ENCODE measurements around the gene RASD2.
"Not testable (repeated sequence)": the region's sequence is repeated elsewhere in the genome, so short reads cannot be mapped to it uniquely, and the experiment has no call there.

The RASD2 gene, protein sequence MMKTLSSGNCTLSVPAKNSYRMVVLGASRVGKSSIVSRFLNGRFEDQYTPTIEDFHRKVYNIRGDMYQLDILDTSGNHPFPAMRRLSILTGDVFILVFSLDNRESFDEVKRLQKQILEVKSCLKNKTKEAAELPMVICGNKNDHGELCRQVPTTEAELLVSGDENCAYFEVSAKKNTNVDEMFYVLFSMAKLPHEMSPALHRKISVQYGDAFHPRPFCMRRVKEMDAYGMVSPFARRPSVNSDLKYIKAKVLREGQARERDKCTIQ

DNA sequence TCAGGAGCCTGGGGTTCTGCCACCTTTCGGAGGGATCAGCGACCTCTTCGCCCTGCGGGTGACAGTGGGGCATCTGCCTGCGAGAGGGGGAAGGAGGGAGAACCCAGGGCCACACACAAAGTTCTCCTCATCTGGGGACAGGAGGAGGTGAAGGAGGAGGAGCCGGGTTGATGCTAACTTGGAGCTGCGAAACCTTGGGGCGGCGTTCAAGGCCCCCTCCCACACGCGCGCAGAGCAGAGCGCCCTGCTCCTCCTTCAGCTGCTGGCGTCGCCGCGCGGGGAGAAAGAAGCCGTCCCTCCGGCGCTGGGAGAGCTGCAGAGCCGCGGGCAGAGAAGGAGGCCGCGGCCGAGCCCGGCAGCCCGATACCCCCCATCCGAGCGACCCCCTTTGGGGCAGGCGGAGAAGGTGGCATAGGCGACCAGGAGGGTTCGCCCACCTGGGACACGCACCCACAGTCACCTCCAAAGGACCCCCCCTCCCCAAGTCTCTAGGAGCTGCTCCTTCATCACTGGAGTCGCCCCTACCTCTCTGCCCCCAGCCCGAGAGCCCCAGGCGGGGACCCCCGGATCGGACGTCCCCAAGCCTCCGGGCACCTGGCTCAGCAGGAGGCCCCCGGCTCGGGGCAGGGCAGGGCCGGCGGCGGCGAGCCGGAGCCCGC, at the start of gene RASD2:
TSS of gene RASD2 (plus strand) at position 237 of the 659 bp plus-strand sequence. CDS start 5,979 bp downstream, outside the sequence.
- DNase-seq, result no peak

DNA sequence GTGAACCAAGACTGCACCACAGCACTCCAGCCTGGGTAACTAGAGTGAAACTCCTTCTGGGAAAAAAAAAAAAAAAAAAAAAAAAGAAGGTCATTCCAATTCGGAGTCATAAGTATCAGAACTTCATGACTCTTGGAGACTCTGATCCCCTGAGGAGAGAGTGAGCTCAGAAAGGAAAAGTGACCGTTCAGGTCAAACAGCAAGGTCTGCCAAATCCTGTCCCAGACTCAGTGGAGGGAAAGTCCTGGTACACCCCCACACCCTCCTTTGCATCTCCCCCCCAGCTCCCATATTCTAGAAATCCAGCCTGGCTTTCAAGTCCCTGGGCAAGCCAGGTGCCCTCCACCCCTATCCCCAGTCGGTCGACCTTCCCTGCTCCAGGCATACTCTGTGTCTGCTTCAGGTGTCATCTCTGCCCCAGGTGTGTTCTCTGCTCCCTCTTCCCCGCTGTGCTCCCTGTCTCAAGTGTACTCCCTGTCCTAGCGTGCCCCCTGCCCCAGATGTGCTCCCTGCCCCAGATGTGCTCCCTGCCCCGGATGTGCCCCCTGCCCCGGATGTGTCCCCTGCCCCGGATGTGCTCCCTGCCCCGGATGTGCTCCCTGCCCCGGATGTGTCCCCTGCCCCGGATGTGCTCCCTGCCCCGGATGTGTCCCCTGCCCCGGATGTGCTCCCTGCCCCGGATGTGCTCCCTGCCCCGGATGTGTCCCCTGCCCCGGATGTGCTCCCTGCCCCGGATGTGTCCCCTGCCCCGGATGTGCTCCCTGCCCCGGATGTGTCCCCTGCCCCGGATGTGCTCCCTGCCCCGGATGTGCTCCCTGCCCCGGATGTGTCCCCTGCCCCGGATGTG, 49.3 kb upstream of the RASD2 start:
- not testable (repeated sequence) for DNase-seq

DNA sequence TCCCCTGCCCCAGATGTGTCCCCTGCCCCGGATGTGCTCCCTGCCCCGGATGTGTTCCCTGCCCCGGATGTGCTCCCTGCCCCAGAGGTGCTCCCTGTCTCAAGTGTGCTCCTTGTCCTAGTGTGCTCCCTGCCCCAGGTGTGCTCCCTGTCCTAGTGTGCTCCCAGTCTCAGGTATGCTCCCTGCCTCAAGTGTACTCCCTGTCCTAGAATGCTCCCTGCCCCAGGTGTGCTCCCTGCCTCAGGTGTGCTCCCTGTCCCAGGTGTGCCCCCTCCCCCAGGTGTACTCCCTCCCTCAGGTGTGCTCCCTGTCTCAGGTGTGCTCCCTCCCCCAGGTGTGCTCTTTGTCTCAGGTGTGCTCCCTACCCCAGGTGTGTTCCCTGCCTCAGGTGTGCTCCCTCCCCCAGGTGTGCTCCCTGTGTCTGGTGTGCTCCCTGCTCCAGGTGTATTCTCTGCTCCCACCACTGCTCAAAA, 48.7 kb upstream of the RASD2 start:
- no peak for DNase-seq

DNA sequence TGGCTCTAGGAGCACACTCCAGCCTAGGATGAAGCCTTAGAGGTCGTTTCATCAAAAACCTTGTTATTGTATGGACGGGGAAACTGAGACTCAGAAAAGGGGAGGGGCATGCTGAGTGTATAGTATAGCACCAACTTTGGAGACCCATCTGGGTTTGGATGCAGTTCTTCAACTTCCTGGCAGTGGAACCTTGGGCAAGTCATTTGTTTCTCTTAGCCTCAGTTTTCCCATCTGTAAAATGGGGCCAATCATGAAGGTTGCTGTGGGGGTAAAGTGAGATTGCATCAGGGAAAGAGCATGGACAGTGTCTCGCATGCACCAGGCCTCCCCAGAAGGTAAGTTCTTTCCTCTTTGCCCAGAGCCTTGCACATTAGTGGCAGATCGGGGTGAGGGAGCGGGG, 47.6 kb upstream of the RASD2 start:
- no peak for DNase-seq

DNA sequence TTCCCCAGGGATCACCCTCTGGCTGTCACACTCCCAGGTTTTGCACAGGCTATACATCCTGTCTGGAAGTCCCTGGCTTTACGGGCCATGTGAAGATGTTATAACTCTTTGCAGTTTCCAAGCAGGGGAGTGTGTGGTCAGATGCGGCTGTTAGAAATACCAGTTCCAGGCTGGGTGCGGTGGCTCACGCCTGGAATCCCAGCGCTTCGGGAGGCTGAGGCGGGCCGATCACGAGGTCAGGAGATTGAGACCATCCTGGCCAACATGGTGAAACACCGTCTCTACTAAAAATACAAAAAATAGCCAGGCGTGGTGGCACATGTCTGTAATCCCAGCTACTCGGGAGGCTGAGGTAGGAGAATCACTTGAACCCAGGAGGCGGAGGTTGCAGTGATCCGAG, 44.9 kb upstream of the RASD2 start:
- DNase-seq, result not testable (repeated sequence)

DNA sequence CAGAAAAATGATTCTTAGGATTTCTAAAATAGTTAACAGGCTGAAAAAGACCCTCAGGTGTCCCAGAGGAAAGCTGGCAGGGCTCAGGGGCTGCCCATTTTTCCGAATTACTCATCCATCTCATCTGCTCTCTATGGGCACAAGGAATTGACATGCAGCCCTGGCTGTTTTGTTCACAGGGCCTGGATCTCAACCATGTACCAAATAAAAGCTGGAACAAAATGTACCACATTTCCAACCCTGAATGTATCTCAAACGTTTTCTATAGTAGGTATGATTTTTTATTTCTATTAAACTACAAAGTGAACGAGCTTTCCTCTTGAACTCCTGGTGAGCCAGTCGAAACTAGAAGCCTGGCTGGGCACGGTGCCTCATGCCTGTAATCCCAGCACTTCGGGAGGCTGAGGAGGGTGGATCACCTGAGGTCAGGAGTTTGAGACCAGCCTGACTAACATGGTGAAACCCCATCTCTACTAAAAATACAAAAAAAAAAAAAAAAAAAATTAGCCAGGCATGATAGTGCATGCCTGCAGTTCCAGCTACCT, 43.8 kb upstream of the RASD2 start:
- DNase-seq, result no peak

DNA sequence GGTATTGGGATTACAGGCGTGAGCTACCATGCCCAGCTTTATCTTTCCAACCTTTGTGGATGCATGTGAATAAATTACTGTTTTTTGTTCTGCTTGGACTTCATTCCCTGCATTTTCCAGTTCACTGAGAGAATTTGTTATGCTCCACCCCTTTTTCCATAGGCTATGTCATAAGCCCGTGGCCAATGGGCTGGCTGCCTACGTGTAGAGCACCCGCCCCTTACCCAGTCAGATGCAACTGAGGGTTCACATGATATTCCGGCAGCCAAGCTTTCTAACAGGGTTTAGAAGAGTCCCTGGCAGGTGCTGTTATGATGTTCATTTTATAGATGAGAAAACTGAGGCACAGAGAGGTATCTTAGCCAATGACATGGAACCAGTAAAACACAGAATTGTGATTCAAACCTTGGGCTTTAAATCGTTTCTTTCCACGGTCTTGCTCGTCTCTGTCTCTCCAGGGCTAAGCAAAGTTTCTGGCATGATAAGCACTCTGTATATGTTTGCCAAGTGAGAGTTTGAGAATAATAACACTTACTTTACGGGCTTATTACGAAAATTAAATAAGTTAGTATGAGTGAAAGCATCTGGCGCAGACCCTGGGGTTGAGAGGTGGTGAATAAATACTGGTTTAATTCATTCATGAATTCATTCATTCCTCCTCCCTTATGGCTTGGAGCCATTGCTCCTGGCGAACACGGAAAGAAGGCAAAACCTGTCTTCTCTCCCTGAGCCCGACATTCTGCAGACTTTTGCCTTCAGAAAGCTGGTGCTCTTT, 42.4 kb upstream of the RASD2 start:
- DNase-seq, result no peak

DNA sequence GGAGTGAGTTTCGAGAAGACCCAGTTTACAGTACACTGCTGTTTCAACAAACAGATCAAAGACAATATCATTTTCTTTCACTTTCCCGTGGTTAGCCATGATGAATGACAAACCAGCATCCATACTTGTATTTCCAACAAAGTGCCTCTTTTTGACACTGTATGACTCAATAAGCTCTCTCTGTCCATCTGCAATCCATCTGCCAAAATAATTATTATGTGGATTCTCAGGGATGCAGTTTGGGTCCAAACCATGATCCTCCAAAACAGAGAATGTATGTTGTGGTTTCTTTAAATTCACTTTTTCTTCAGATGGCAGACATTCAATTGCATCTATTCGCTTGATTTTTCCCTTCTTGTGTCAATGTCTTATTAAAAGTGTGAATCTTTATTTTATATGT, 37.8 kb upstream of the RASD2 start:
- no peak for DNase-seq

DNA sequence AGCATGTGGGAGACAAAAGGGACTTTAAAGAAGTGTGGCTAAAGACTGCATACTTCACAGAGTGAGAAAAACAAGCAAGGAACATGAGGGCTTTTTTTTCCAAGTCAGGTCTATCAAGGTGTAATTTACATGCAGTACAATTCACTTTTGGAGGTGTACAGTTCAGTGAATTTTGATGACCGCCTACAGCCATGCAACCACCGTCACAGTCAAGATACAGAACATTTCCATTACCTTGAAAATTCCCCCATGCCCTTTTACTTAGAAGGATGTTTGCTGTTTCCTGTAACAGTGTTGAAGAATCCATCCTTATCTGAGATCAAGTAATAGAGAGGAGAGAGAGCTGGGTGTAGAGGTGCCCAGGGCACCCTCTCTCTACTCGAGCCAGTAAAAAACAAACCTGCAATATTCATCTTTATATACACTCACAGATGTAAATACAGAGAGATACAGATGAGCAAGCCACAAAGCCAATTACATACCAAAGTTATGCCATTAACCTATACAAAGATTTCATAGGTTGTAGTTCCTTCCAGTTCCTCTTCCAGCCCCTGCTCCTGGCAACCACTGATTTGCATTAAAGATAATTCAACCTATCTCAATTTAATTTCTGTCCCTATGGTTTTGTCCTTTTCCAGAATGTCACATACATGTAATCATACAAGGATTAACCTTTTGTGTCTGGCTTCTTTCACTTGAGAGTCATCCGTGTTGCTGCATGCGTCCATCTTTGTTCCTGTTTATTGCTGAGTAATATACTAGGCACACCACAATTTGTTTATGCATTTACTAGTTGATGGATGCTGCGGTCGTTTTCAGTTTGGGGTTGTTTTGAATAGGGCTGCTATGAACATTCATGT, 35.0 kb upstream of the RASD2 start:
- no peak for DNase-seq

DNA sequence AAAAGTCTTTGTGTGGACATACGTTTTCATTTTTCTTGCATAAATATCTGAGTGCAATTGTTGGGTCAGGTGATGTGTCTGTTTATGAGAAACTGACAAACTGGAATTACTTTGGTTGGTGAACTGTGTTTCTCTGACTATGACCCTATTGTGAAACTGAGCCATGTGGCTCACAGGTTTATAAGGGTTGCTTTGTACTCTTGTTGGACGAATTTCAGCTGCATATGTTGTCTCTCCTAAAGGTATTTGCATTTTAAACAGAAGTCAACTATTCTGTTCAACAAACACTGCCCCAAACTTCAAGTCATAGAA, 34.4 kb upstream of the RASD2 start:
- DNase-seq, result no peak

DNA sequence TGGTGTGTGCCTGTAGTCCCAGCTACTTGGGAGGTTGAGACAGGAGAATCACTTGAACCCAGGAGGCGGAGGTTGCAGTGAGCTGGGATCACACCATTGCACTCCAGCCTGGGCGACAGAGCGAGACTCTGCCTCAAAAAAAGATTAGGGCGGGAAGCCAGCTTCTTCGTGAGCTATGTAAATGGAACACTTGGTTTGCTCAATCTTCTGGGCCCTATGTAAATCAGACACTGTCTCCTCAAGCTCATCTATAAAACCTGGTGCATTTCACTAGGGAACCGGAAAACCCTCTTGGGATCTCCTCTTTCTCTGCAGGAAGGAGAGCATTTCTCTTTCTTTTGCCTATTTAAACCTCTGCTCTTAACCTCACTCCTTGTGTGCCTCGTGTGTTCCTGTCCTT, 32.8 kb upstream of the RASD2 start:
- DNase-seq, result not testable (repeated sequence)

DNA sequence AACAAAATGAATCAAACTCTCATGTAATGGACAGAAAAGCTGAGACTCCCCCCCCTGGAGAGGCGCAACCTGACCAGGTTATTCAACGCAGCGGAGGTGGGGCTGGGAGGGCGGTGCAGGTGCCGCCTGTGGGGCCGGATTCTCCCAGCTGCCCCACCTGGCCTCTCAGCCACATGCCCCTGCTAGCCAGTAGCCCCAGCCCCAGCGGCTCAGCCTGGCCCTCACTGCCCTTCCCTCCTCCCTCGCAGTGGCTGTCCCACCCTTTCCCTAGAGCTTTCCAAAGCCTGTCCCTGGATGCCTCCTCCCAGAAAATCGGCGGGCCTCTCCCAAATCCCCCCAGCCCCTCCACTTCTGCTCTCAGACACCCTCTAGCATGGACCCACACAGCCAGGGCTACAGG, 31.2 kb upstream of the RASD2 start:
- no peak for DNase-seq

DNA sequence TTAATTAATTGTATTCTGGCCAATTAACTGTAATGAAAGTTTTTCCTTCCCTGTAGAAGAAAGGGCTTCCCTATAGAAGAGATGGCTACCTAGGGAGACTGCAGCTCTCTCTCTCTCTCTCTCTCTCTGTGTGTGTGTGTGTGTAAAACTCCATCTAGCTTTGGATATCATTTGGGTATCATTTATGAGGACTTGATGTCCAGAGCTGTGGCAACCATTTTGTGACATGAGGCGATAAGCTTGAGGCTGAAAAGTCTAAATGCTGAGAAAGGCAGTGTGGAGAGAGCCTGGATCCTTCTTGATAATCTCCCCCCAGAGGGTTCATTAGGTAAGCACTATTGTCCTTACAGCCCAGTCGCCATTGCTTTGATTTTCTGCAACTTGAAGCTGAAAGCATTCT, 30.7 kb upstream of the RASD2 start:
- no peak for DNase-seq

DNA sequence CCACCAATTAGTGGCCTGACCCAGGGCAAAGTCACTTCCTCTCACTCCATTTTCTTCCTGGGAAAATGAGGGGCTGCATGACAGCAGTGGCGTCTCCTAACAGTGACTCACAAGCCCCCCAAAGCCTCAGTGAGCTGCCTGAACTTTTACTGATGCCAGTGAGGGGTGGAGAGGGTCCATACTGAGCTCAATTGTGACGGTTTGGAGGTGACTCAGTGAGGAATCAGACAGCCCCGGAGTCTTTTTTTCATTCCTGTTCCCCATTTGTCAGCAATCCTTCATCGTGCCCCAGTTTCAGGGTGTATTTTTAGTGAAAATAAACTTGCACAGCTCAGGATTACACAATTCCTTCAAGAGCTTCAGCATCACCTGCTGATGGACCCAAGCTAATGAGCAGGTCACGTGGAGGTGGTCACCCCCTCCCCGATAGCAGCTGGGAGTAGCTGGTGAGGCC, 30.1 kb upstream of the RASD2 start:
- no peak for DNase-seq

DNA sequence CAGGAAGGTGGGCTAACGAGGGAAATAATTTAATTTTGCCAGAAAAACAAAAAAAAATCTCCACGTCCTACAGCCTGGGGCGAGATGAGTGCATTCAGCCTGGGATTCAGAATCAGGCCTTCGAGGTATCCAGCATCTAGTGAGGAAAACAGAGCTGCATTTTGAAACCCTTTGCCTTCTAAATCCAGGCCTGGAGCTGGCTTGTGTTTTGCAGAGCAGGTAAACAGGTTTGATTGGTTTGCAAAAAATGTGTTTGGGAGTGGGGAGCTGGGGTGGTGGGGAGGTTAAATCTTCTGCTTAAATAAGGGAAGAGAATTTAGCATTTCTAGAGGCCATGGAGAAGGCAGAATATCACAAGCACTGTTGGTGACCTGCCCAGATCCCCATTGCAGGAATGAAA, 29.7 kb upstream of the RASD2 start:
- no peak for DNase-seq

DNA sequence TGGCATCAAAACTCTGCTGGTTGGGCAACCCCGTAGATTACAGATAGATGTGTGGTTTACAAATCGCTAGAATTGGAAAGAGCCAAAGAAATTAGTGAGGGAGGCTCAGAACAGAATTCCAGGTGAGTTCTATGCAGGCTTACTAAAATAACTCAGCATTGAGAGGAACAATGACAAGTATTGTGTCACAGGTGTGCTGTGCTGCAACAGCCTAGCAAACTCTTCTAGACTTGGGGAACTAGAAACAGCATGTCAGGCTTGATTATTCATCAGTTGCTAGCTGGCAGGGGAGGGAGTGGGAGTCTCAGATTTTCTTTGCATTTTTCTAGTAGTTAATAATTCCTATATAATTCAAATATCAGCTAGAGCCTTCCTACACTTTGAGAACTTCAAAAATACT, 26.3 kb upstream of the RASD2 start:
- no peak for DNase-seq

DNA sequence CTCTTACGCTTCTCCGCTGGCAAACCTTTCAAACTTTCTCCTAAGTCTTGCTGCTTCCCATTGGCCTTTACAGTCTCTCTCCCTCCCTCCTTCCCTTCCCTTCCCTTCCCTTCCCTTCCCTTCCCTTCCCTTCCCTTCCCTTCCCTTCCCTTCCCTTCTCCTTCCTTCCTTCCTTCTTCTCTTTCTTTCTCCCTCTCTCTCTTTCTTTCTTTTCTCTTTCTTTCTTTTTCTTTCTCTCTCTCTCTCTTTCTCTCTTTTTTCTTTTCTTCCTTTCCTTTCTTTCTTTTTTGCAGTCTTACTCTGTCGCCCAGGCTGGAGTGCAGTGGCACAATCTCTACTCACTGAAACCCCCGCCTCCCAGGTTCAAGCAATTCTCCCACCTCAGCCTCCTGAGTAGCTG, 24.7 kb upstream of the RASD2 start:
- DNase-seq, result not testable (repeated sequence)

DNA sequence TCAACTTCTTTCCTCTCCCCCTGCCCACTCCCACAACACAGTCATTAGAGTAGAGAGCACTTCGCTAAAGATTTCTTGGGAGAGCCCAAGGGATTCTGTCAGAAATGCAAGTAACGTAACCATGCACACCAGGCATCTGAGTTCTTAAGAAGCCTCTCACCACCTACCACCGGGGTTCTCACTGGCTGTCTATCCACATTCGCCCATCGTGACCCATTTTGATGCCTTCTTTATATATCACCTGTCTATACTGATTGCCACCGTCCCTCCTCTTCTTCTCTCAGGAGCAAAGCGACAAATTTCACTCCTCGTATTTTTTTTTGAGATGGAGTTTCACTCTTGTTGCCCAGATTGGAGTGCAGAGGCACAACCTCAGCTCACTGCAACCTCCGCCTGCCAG, 23.9 kb upstream of the RASD2 start:
- DNase-seq, result no peak

DNA sequence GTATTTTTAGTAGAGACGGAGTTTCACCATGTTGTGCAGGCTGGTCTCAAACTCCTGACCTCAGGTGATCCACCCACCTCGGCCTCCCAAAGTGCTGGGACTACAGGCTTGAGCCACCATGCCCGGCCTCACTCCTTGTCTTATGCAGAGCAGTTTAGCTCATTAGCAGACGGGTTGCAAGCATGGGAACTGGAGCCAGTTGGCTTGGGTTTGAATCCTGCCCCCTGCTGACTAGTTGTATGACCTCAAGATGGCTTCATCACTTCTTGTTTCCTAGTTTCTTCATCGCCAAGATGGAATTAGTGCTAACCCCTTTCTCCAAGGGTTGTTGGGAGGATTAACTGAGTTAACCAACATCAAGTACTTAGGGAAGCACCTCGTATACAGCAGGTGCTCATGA, 23.4 kb upstream of the RASD2 start:
- no peak for DNase-seq

DNA sequence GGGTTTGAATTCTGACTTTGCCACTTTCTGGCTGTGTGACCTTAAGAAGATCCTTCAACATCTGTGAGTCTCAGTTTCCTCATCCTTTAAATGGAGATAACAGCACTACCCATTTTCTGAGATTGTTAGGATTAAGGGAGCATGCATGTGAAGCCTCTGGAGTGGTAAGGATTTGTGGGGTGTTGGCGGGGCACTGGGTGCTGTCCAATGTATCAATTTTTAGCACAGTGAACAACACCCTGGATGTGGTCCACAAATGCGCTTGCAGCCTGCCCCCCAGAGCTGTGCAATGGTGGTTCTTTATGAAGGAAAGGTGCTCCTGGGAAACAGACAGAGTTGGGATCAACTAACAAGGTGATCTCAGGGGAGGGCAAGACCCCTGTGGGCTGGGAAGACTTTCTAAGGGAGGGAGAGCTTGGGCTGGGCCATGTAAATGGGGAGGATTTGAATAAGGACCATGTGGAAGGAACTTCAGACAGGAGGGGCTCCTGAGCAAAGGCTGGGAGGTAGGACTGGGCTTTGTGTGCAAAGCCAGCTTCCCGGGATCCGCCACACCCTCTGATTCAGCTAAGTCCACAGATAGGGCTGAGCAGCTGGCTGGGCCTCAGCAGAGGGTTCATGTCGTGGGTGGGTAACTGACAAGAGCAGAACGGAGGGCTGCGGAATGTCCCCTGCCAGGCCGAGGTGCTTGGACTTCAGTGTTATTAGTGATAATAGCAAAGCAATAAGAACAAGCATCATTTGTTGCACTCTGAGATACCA, 22.7 kb upstream of the RASD2 start:
- DNase-seq, result no peak

DNA sequence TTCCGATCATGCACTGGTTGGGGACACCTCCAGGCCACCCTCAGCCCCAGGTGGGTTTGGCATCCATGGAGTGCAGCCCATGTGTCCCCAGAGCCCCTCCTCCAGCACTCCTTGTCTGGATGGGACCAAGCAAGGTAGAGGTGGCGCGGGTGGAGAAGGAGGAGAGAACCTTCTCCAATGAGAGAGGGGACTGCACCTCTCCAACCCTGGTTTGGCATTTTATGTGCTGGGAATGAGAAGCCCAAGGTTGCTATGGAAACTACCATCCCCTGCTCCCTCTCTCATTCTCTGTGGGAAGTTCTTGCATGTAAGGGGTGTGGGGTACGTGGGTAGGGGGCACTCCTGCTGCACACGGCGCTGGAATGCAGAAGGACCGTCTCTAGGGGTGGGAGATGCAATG, 21.8 kb upstream of the RASD2 start:
- no peak for DNase-seq
